Activated naive CD4-positive, alpha-beta T cell treated with anti-CD3 and anti-CD28 coated beads, Interleukin-2, amount 50 U/mL, for 72 hours (primary cell): ENCODE results near the gene PRKCQ. TPM values are rescaled to one million over a fixed set of nuclear protein-coding genes. Genes with fewer than 3 reads are reported as not detected.

Source experiments
- ATAC-seq, 2 donors: fragments of 150-1000 bp; cut with Tn5 transposase; 2 replicates each; pipeline ENCODE4 v1.10.0; 2021; ENCODE audit warnings: mild to moderate bottlenecking in 2 of 2, moderate library complexity in 2 of 2
- DNase-seq, 2 donors: peaks; one replicate each; pipeline ENCODE4 v3.0.0; 2021 to 2022; ENCODE audit warnings: low spot score in 2 of 2
- H3K27ac Mint-ChIP-seq, 2 donors: one replicate each; pipeline ENCODE4 v1.8.0; 2022; ENCODE audit warnings: mild to moderate bottlenecking in 2 of 2, mixed read lengths in 2 of 2
- H3K36me3 Mint-ChIP-seq, 2 donors: one replicate each; pipeline ENCODE4 v1.8.0; 2022; ENCODE audit warnings: mixed read lengths in 2 of 2
- H3K9me3 Mint-ChIP-seq, 2 donors: one replicate each; pipeline ENCODE4 v1.8.0; 2022; ENCODE audit warnings: mixed read lengths in 2 of 2
- total RNA-seq, 2 donors: library from RNA; stranded (reverse); gene quantifications; one replicate each; pipeline ENCODE4 v1.2.3, GENCODE V29; 2022

The PRKCQ gene
- total RNA-seq, result 10 to 100 TPM; 27.5 to 48.4 TPM

- H3K36me3 Mint-ChIP-seq, result peaks cover 42 to 72% of the 10 kb centered on the region in 2 donors
These were observed at the start of gene PRKCQ for GRCh38 chr10:6579904-6580278. PRKCQ (minus strand) TSS chr10:6580276; CDS start chr10:6515135, 65,141 bp downstream.

GRCh38 chr10:6625428-6625827 lies 45.4 kb upstream of the PRKCQ start:
- Mint-ChIP-seq H3K36me3 (peaks cover 0 to 6% of the 10 kb centered on the region in 2 donors), H3K27ac (no peak overlapping the region), H3K9me3 (no peaks in the 10 kb centered on the region)
- ATAC-seq (no peak), DNase-seq (no peak)

More at GRCh38 chr10:6579904-6580278, at the start of gene PRKCQ:
- Mint-ChIP-seq H3K9me3 (no peaks in the 10 kb centered on the region), H3K27ac (peak within 1 kb of the TSS; percentile 98 to 99)
- peak in 1 of 2 donors; percentile 78 for DNase-seq
- no peak for ATAC-seq

GRCh38 chr10:6624392-6624791 lies 44.3 kb upstream of the PRKCQ start:
- ATAC-seq (no peak), DNase-seq (no peak)
- Mint-ChIP-seq H3K27ac (no peak overlapping the region), H3K36me3 (peaks cover 0 to 12% of the 10 kb centered on the region in 2 donors), H3K9me3 (no peaks in the 10 kb centered on the region)

GRCh38 chr10:6622921-6623320 lies 42.8 kb upstream of the PRKCQ start:
- no peak for DNase-seq
- no peak overlapping the region for H3K27ac Mint-ChIP-seq
- peaks cover 0 to 23% of the 10 kb centered on the region in 2 donors for H3K36me3 Mint-ChIP-seq
- no peak for ATAC-seq
- no peaks in the 10 kb centered on the region for H3K9me3 Mint-ChIP-seq

- no peak for DNase-seq
- Mint-ChIP-seq H3K36me3 (peaks cover 0 to 34% of the 10 kb centered on the region in 2 donors), H3K27ac (no peak overlapping the region), H3K9me3 (no peaks in the 10 kb centered on the region)
- peak in 1 of 2 donors; percentile 53 for ATAC-seq
These were observed 41.5 kb upstream of the PRKCQ start for GRCh38 chr10:6621536-6621935.

GRCh38 chr10:6619660-6620059 lies 39.6 kb upstream of the PRKCQ start:
- H3K36me3 Mint-ChIP-seq, result peaks cover 0 to 49% of the 10 kb centered on the region in 2 donors
- no peak for ATAC-seq
- H3K27ac Mint-ChIP-seq, result no peak overlapping the region

GRCh38 chr10:6618340-6618739 lies 38.3 kb upstream of the PRKCQ start:
- no peak for ATAC-seq
- H3K27ac Mint-ChIP-seq, result peak overlapping the region in 1 of 2 donors; percentile 96
- peaks cover 6 to 56% of the 10 kb centered on the region in 2 donors for H3K36me3 Mint-ChIP-seq
- no peak for DNase-seq
- peaks cover 4 to 6% of the 10 kb centered on the region in 2 donors for H3K9me3 Mint-ChIP-seq

More at GRCh38 chr10:6619660-6620059, 39.6 kb upstream of the PRKCQ start:
- no peaks in the 10 kb centered on the region for H3K9me3 Mint-ChIP-seq
- no peak for DNase-seq

GRCh38 chr10:6617309-6618076 lies 37.4 kb upstream of the PRKCQ start:
- Mint-ChIP-seq H3K36me3 (peaks cover 6 to 64% of the 10 kb centered on the region in 2 donors), H3K27ac (peak overlapping the region in 1 of 2 donors; percentile 96), H3K9me3 (peaks cover 4 to 14% of the 10 kb centered on the region in 2 donors)
- ATAC-seq (peak; percentile 63 to 84), DNase-seq (peak in 1 of 2 donors; percentile 49)

- peak in 1 of 2 donors; percentile 30 for ATAC-seq
These were observed 35.9 kb upstream of the PRKCQ start for GRCh38 chr10:6615971-6616370.

GRCh38 chr10:6612371-6612770 lies 32.3 kb upstream of the PRKCQ start:
- DNase-seq (no peak), ATAC-seq (peak; percentile 65 to 71)
- H3K36me3 Mint-ChIP-seq, result peaks cover 20 to 70% of the 10 kb centered on the region in 2 donors
- peaks cover 8 to 23% of the 10 kb centered on the region in 2 donors for H3K9me3 Mint-ChIP-seq
- H3K27ac Mint-ChIP-seq, result peak overlapping the region in 1 of 2 donors; percentile 81

More at GRCh38 chr10:6615971-6616370, 35.9 kb upstream of the PRKCQ start:
- DNase-seq, result no peak
- Mint-ChIP-seq H3K36me3 (peaks cover 6 to 64% of the 10 kb centered on the region in 2 donors), H3K9me3 (peaks cover 4 to 14% of the 10 kb centered on the region in 2 donors), H3K27ac (peak overlapping the region; percentile 23 to 92)

GRCh38 chr10:6610647-6611046 lies 30.6 kb upstream of the PRKCQ start:
- H3K27ac Mint-ChIP-seq, result peak overlapping the region in 1 of 2 donors; percentile 4
- no peak for DNase-seq
- peaks cover 20 to 71% of the 10 kb centered on the region in 2 donors for H3K36me3 Mint-ChIP-seq
- no peak for ATAC-seq
- peaks cover 8 to 23% of the 10 kb centered on the region in 2 donors for H3K9me3 Mint-ChIP-seq

- ATAC-seq (no peak), DNase-seq (no peak)
- Mint-ChIP-seq H3K36me3 (peaks cover 20 to 69% of the 10 kb centered on the region in 2 donors), H3K9me3 (peaks cover 8 to 23% of the 10 kb centered on the region in 2 donors), H3K27ac (no peak overlapping the region)
These were observed 29.5 kb upstream of the PRKCQ start for GRCh38 chr10:6609625-6610024.

- DNase-seq (no peak), ATAC-seq (no peak)
- Mint-ChIP-seq H3K36me3 (peaks cover 14 to 52% of the 10 kb centered on the region in 2 donors), H3K9me3 (peaks cover 4 to 12% of the 10 kb centered on the region in 2 donors), H3K27ac (peak overlapping the region; percentile 9 to 69)
These were observed 27.7 kb upstream of the PRKCQ start for GRCh38 chr10:6607778-6608177.

- Mint-ChIP-seq H3K27ac (peak overlapping the region; percentile 9 to 69), H3K9me3 (peaks cover 4 to 9% of the 10 kb centered on the region in 2 donors), H3K36me3 (peaks cover 14 to 49% of the 10 kb centered on the region in 2 donors)
- peak; percentile 86 to 92 for ATAC-seq
- no peak for DNase-seq
These were observed 27.1 kb upstream of the PRKCQ start for GRCh38 chr10:6607182-6607581.

- ATAC-seq (no peak), DNase-seq (no peak)
- H3K36me3 Mint-ChIP-seq, result peaks cover 6 to 51% of the 10 kb centered on the region in 2 donors
- peaks cover 0 to 17% of the 10 kb centered on the region in 2 donors for H3K9me3 Mint-ChIP-seq
- no peak overlapping the region for H3K27ac Mint-ChIP-seq
These were observed 23.4 kb upstream of the PRKCQ start for GRCh38 chr10:6603142-6604125.

- DNase-seq (no peak), ATAC-seq (no peak)
- Mint-ChIP-seq H3K36me3 (peaks cover 3 to 44% of the 10 kb centered on the region in 2 donors), H3K9me3 (peaks cover 0 to 13% of the 10 kb centered on the region in 2 donors), H3K27ac (no peak overlapping the region)
These were observed 22.6 kb upstream of the PRKCQ start for GRCh38 chr10:6602700-6603084.
